M059J (cell line): Measurements from ENCODE around the gene HPS4. TPM values are rescaled to one million over a fixed set of nuclear protein-coding genes. Genes with fewer than 3 reads are reported as not detected.
"Not testable (repeated sequence)": the region's sequence is repeated elsewhere in the genome, so short reads cannot be mapped to it uniquely, and the experiment has no call there.

Experiments used
- DNase-seq: peaks from one replicate; pipeline ENCODE4 v3.0.0-alpha.2; 2012; ENCODE audit warnings: low read depth
- total RNA-seq: library from RNA; depleted of rRNA; stranded (reverse); fragments of >200 nt; shearing (Covaris generic); gene quantifications from 2 replicates; pipeline ENCODE4 v1.2.3, GENCODE V29; 2014

Gene HPS4
- total RNA-seq, 1 experiment from 2014 or later = 20.5 TPM

DNA sequence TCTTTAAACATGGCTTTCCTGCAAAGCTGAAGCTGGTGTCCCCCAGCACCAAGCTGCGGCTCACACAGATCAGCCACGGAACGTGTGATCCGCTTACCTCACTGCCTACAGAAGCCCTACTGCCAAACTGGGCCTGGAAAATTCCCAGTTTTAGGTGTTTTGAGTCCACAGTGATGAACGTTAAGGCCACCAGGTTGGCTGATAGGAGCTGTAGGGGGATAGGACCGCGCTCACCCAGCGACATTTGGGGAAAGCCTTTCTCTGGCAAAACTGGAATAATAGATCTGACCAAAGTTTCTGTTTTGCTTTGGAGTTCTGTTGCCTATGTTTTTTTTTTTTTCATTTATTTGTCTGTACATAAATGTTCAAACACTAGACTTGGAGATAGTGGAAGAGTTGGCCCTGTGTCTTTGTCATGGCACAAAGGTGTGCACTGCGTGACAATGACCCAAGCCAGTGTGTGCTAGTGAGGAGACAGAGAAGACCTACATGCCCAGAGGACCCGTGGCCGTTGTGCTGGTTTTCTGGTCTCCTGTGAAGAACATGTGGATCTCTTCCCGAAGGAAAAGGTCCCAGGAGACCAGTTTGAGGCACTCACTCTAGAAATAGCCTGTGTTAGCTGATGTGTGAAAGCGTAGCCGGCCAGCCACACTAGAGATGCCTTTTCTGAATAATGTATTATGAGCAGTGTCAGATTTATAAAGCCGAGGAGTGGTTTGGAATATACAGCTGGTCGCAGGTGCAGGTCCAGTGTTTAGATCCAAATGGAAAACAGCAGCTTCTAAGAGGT is 39.5 kb downstream of the HPS4 start:
- no peak for DNase-seq

DNA sequence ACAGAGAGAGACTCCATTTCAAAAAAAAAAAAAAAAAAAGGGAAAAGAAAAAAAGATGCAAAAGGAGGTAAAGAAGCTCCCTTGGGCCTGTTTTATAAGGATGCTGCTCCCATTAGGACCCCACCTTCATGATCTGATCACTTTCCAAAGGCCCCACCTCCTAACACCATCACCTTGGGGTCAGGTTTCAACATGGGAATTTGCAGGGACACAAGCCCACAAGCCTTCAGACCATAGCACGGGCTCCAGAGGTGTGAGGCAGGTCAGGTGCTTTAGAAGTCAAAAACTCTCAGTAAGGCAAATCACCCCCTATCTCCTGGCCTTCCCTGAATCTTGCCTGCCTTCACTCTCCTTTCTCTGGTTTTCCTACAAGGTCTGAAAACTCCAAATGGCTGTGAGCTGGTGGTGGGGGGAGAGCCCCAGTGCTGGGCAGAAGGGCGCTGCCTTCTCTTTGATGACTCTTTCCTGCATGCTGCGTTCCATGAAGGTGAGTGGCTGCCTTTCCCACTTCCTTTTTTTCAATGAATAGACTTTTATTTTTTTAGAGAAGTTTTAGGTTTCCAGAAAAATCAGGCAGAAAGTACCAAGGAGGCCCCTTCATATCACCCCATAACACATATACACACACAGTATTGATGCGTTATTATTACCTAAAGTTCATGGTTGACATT is 41.4 kb downstream of the HPS4 start:
- DNase-seq = no peak

DNA sequence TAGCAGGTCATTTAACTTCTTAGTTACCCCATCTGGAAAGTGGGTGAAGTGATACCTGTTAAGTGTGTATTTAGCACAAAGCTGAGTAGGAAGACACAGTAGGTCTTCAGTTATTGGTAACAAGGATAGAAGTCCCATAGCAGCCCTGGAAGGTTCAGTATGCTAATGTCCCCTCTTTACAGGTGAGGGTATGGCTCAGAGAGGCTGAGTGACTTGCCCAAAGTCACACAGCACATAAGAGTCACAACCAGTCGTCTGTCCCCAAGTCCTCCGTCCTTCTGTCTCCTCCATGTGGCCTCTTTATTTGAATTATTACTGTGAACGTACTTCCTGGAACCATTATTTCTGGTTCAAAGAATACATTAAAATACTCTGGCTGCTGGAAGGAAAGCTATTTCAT is 44.0 kb downstream of the HPS4 start:
- DNase-seq = no peak

DNA sequence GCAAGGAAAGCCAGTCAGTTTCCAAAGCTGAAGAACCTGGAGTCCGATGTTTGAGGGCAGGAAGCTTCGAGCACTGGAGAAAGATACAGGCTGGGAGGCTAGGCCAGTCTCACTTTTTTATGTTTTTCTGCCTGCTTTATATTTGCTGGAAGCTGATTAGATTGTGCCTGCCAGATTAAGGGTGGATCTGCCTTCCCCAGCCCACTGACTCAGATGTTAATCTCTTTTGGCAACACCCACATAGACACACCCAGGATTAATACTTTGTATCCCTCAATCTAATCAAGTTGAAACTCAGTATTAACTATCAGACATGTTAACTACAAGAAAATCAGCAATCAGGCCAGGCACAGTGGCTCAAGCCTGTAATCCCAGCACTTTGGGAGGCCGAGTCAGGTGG is 44.8 kb downstream of the HPS4 start:
- not testable (repeated sequence) for DNase-seq

DNA sequence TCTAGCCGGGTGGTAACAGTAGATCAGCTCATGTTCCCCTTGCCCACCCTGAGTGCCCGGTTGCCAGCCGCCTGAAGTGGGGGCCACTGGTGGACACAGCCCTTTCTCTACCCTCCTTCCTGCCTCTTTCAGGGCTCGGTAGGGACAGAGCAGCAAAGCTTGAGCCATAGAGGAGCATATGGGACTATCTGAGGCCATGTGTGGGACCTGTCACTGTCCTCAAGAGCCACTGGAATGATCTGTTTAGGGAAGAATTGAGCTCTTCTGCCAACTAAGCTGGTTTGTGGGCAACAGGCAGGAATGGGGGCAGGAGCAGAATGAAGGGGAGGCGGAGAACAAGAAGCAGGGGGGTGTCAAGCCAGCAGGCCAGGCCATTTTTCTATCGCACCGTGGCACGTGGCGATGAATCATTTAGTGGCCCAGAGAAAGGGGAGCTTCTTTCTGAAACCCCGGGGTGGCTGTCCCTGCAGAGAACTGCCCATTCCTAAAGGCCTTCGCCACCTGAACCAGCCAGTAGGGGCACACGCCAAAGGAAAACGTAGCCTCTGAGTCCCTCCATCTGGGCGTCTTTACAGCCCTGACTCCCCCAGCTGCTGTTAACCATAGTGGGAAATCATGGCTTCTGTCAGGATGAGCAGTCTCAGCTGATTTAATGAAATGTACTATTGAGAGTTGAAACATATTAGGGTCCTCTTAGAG is 45.7 kb downstream of the HPS4 start:
- DNase-seq = no peak

DNA sequence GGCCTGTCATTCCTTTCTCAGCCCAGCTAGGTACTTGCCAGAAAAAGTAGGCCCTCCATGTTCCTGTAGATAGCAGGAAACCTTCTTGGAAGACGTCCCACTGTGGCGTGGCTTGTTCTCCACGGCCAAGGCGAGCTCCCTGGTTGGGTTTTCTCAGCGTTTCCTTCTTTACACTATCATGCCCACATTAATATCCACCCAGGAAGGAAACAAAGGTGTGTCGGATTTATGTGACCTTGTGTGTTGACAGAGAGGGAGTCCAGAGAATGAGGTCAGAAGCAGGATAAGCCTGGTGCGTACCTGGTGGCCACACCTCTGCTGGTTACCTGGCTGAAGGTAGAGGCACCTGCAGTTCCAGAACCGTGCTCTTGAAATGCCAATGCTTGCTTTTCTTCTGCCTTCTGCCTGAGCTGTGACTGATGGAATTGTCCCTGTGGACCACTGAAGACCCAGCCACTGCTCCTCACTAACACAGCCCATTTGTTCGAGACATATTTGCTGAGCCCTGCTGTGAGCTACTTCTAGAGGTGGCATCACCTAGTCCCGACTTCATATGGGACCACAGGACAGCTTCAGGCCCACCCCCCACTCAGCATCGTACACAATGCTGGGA is 46.6 kb downstream of the HPS4 start:
- no peak for DNase-seq

DNA sequence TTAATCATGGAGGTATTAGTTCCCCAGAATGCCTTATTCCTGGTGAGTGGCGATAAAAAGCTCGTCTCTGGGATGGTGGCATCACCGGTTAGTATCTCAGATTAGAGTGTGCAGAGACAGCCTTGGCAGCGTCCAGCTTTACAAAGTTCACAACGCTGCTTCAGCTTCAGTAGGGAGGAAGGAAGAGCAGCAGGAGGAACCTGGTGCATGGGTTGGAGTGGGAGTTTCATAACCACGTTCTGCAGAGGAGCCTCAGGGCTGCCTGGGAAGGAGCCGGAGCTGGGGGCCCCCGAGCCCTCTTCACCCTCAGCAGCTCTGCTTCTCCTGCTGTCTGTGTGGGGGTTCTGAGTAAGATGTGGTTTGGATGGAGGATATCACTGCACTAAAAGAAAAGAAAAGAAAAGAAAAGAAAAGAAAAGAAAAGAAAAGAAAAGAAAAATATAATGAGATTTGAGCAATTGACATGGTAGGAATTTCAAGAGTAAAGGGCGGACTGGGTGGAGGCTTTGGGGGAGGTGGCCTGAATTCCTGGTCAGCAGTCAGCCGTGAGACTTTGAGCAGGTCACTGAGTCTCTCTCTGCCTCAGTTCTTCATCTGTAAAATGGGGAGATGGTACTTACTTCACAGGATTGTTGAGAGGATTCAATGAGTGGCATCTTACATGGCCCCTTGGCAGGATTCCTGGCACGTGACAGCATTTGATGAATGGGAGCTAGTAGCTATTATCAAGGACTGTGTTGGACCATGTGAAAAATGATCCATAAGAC is 48.1 kb downstream of the HPS4 start:
- no peak for DNase-seq

DNA sequence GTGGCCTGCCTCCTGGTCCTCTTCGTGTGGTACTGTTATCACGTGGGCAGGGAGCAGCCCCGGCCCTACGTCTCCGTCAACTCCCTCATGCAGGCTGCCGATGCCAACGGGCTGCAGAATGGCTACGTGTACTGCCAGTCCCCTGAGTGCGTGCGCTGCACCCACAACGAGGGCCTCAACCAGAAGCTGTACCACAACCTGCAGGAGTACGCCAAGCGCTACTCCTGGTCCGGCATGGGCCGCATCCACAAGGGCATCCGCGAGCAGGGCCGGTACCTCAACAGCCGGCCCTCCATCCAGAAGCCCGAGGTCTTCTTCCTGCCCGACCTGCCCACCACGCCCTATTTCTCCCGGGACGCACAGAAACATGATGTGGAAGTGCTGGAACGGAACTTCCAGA is 49.8 kb downstream of the HPS4 start:
- no peak for DNase-seq

DNA sequence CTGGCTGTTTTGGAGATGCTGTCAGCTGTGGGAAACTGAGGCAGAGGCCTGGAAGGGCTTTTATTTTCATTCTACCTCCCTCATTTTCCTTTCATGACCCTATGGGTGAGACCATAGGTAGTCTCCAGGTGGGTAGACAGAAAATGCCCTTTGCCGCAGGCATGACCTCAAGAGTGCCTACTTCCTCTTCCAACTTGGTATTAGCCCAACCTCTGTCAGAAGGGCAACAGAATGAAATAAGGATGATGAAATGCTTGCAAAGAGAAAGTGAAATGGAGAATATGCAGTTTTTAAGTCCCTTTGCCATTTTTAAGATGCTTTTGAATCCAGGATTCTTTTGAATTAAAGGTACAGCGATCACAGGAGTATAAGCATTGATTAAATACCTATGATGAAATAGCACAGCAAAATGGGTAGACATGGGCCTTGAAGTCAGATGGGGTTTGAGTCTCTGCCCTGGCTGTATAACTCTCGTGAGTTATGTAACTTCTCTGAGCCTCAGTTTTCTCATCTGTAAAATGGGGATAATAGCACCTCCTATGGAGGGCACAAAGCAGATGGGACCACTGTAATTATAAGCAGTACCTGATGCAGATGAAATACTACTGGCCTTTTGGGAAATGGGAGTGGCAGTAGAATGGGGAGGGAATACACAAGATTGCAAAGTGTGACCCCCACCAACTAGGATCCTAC is 50.8 kb downstream of the HPS4 start:
- DNase-seq = no peak

DNA sequence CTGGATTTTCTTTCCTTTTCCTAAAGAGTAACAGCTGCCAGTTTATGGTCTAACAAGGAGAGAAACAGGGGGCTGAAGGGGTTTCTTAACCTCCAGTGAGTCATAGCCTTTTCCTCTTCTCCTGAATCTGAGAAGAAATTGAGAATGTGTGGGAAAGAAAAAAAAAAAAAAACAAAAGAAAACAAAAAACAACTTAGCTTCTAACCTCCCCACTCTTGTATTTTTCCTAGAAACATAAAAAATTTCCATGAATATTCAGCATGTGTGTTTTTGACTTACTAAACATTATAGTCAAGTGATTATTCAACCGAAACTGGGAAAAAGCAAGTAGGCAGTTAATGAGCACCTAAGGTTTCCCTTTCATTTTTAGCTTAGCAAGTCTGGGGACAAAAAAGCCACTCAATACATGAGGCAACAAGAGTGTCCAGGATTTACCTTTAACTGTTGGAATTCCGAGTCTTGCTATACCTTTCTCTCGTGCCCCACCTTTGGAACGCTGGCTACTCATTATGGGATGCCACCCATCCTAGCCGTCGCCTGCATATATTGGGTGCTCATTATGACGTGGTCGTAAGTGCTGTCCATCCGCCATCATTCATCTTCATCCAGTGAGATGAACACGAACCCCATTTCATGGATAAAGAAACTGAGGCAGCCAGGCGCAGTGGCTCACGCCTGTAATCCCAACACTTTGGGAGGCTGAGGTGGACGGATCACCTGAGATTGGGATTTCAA is 52.2 kb downstream of the HPS4 start:
- peak; percentile 16 for DNase-seq

DNA sequence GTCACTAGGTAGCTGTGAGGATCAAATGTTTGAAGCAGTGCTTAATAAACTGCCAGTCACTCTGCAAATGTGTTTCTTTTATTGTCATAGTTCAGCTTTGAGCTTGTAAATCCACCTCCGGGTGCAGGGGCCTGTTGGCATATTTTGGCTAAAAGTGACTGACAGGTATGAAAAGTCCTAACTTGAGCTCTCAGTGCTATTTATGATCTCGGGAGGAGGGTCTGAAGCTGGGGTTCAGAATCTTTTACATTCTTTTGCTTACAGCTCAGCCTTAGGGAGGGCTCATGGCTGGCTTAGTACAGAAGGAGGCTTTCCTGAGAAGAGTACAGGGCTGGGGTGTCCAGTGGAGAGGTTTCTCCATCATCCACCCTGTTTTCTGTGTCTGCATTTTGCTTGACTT is 53.0 kb downstream of the HPS4 start:
- DNase-seq = no peak

DNA sequence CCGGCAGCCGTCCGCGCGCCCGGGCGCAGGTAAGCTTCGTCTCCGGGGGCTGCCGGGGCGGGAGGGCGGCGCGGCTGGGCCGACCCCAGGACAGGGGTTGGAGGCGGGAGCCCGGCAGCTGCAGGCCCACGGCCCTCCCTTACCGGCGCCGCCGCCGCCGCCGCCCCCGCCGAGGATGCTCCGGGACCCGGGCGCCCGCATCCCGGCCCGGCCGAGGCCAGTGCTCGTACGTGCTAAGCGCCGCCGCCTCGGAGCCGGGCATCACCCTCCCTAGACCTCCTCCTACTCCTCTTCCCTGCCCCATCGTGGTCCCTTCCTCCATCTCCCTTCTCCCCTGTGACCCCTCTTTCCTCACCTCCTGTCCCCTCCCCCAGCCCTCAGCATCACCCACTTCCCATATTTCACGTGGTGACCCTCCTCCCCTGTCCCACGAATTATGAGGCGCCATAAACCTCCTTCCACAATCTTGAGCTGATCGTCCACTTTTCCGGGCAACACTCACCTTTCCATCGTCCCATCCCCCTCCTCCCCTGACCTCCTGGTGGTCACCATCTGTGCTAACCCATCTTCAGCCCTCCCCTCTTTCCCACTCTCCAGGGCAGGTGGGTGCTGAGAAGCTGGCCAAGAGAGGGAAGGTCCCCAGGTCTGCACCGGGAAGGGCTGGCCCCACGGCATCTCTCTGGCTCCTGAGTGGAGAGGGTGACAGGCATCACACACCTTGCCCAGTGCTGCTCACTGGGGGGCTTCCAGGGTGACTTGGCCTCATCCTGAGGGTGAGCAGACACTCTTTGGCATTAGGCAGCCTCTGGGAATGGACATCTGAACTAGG is 53.9 kb downstream of the HPS4 start:
- no peak for DNase-seq

DNA sequence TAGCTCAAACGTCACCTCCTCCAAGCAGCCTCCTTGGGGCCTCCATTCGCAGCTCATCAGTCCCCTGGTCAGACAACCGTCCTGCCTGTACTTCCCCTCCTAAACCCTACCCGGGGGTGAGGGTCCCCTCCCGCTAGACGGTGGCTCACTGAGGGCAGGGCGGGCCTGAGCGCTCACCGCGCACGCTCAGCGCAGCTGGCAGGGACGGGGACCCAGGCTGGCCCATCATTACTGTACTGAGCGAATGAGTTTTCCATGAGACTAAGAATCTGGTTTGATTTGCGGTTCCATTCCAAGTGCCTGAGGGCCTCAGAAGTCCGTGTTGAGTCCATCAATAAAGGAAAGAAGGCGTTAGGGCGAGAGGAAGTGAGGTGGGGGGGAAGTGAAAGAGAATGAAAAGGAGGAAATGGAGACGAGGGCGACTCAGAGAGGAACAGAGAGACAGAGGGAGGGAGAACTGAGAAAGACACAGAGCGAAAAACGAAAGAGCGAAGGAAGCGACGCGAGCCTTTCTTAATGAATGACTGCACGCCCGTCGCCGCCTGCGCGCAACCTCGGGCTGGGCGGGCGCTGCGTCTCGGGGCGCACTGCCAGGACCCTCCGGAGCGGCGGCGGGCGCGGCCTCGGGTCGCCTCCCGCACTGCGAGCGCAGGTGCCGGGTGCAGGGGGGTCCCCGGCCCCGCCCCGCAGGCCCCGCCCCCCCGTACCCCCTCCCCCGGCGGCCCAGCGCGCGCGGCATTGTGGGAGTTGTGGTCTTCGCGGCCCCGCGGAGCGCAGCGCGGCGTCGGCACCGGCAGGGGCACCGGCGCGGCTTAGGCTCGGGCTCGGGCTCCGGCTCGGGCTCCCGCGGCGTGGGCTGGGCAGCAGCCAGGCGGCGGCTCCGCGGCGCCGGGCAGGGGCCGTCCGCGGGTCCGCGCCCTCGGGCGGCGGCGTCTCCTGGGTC is 54.8 kb downstream of the HPS4 start, which contains the start of gene ASPHD2:
Gene ASPHD2 (plus strand): TSS at position 746 of the 943 bp plus-strand sequence. CDS start 4,356 bp downstream, outside the sequence.
- peak; percentile 71 for DNase-seq

DNA sequence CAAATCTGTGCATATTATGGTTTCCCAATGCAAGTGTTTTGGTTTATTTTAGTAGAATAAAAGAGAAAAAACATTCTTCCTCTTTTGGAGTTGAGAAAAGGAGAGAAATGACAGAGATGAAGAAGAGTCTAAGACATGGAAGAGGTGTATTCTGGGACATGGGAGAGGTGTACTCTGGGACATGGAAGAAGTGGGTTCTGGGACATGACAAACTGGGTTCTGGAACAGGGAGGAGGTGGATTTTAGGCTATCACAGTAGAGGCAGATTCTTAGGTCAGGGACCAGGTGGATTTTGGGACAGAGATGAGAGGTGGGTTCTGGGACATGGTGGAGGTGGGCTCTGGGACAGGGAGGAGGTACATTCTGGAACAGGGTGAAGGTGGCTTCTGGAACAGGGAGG is 56.7 kb downstream of the HPS4 start:
- DNase-seq = no peak

DNA sequence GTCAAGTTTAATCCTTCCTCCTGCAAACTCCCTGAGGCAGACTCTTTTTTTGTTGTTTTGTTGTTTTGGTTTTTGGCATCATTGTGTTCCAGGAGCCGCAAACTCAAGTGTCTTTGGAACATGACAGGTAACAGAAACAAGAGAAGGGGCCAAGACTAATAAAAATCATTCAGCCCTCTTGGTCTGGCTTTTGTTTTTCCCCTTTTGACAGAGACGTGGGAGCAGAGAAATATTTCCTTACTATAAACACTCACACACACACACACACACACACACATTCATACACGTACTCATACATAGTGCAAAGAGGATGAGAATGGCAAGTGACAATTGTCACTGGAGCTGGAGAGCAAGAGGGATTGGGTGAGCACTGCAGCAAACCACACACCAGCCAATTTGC is 65.0 kb downstream of the HPS4 start:
- no peak for DNase-seq

DNA sequence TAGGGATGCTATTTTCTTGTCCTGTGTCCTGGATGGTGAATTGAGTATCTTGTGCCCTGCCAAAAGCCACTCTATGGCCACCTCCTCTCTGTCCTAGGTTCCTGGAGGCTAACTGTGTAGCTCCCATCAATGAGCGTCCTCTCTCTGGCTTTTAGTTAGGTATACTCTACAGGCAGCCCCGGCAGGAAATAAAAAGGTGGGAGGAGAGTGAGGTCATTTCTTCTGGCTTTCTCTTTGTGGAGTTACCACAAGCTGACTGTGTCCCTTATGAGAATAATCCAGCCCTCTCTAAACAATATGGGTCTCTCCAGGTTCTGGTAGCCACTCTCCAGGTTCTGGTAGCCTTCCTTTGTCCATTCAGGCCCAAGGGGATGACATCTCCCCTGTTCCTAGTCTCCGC is 66.2 kb downstream of the HPS4 start:
- DNase-seq = peak; percentile 28

DNA sequence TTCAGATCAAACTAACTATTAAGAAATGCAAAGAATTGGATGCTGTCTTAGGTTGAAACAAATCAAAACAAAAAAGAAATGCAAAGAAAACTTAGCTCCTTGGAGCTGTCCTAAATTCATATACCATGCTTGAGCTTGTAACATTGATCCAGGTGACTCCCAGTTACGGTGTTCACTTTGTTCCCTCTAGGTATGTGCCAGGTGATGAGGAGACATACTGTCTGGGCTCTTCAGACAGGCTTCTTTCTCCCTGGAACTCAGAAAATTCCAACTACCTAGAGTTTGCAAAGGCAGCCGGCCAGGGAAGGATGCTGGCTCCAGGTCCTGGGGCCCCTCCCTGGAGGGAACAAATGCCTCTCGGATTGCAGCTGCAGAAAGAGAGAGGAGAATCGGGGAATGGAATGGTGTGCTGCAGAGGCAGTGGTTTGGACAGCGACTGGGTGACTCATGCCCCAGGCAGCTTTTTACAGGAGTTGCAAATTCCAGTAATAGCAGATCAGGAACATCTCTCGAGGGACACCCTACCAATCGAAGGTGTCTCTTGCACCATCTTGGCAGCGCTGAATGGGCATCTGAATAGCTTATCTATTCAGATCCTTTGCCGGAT is 66.8 kb downstream of the HPS4 start:
- DNase-seq = peak; percentile 82

DNA sequence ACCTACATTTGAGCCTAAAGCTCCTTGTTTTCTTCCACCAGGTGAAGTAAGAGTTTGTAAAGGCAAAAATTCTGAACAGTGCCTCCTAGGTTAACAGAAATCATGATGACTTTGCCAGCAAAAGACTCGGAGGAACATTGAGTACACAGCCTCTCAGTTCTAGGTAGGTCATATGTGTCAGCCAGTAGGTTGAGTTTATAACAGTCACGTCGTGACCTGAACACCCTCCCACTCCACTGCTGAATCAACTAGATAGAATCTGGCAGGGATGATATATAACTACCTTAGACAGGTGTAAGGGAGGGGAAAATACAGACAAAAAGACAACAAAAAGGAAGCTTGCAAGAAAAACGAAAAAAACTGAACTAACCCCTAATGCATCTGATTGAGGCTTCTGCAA is 67.3 kb downstream of the HPS4 start:
- no peak for DNase-seq
